Neural crest cell (in vitro differentiated cells): Measurements from ENCODE around the gene DCPS. TPM values are rescaled to one million over a fixed set of nuclear protein-coding genes. Genes with fewer than 3 reads are reported as not detected.
A peak's percentile ranks its signal among the peaks of the same experiment; 100 is the strongest.

Experiments used
- DNase-seq: peaks from one replicate; pipeline ENCODE4 v3.0.0; 2021; ENCODE audit warnings: low read depth, mixed read lengths, low spot score
- H3K27ac Mint-ChIP-seq: one replicate; pipeline ENCODE4 v1.8.0; 2021; ENCODE audit warnings: mild to moderate bottlenecking, mixed read lengths; ENCODE audit not compliant: unreplicated experiment
- H3K27me3 Mint-ChIP-seq: 2 replicates; pipeline ENCODE4 v1.8.0; 2021; ENCODE audit warnings: low read depth, mild to moderate bottlenecking, mixed read lengths
- H3K36me3 Mint-ChIP-seq: 2 replicates; pipeline ENCODE4 v1.8.0; 2021; ENCODE audit warnings: low read depth, mild to moderate bottlenecking, mixed read lengths
- H3K4me1 Mint-ChIP-seq: 2 replicates; pipeline ENCODE4 v1.8.0; 2021; ENCODE audit warnings: mixed read lengths
- H3K4me3 Mint-ChIP-seq: one replicate; pipeline ENCODE4 v1.8.0; 2021; ENCODE audit warnings: mild to moderate bottlenecking, mixed read lengths
- H3K9me3 Mint-ChIP-seq: 2 replicates; pipeline ENCODE4 v1.8.0; 2021; ENCODE audit warnings: mixed read lengths
- total RNA-seq: library from RNA; stranded (reverse); gene quantifications from 2 replicates; pipeline ENCODE4 v1.2.1, GENCODE V29; 2021
- TF ChIP-seq, protein P1 (sequence below): fragments of 200-600 bp; sonication (generic); conservative IDR thresholded peaks from 2 replicates; pipeline ENCODE4 v1.5.0; 2021; ENCODE audit warnings: antibody characterized with exemption, mild to moderate bottlenecking

DCPS gene
- total RNA-seq, 1 donor from 2014 or later: 23.3 TPM

GRCh38 chr11:126340960-126341606 lies 37.2 kb downstream of the DCPS start:
- H3K27ac Mint-ChIP-seq: no peak overlapping the region
- no peaks in the 10 kb centered on the region for H3K9me3 Mint-ChIP-seq
- peaks cover 16% of the 10 kb centered on the region for H3K36me3 Mint-ChIP-seq
- peaks cover 46% of the 10 kb centered on the region for H3K4me1 Mint-ChIP-seq
- no peaks in the 10 kb centered on the region for H3K27me3 Mint-ChIP-seq
- TF ChIP-seq, protein P1, sequence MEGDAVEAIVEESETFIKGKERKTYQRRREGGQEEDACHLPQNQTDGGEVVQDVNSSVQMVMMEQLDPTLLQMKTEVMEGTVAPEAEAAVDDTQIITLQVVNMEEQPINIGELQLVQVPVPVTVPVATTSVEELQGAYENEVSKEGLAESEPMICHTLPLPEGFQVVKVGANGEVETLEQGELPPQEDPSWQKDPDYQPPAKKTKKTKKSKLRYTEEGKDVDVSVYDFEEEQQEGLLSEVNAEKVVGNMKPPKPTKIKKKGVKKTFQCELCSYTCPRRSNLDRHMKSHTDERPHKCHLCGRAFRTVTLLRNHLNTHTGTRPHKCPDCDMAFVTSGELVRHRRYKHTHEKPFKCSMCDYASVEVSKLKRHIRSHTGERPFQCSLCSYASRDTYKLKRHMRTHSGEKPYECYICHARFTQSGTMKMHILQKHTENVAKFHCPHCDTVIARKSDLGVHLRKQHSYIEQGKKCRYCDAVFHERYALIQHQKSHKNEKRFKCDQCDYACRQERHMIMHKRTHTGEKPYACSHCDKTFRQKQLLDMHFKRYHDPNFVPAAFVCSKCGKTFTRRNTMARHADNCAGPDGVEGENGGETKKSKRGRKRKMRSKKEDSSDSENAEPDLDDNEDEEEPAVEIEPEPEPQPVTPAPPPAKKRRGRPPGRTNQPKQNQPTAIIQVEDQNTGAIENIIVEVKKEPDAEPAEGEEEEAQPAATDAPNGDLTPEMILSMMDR: no peak
- H3K4me3 Mint-ChIP-seq: peak overlapping the region; percentile 15
- DNase-seq: no peak

GRCh38 chr11:126341760-126342161 lies 37.9 kb downstream of the DCPS start:
- Mint-ChIP-seq H3K4me1 (peaks cover 43% of the 10 kb centered on the region), H3K27me3 (no peaks in the 10 kb centered on the region), H3K27ac (peak overlapping the region; percentile 76), H3K9me3 (no peaks in the 10 kb centered on the region), H3K36me3 (peaks cover 16% of the 10 kb centered on the region), H3K4me3 (peak overlapping the region; percentile 31)
- TF ChIP-seq, protein P1: no peak
- DNase-seq: no peak

GRCh38 chr11:126343051-126343450 lies 39.2 kb downstream of the DCPS start:
- Mint-ChIP-seq H3K4me3 (no peak overlapping the region), H3K4me1 (peaks cover 39% of the 10 kb centered on the region), H3K36me3 (peaks cover 16% of the 10 kb centered on the region), H3K27me3 (no peaks in the 10 kb centered on the region), H3K27ac (no peak overlapping the region), H3K9me3 (no peaks in the 10 kb centered on the region)
- TF ChIP-seq, protein P1: no peak
- no peak for DNase-seq

GRCh38 chr11:126344141-126345080 lies 40.6 kb downstream of the DCPS start:
- Mint-ChIP-seq H3K27ac (no peak overlapping the region), H3K36me3 (peaks cover 18% of the 10 kb centered on the region), H3K27me3 (no peaks in the 10 kb centered on the region), H3K9me3 (no peaks in the 10 kb centered on the region), H3K4me1 (peaks cover 35% of the 10 kb centered on the region), H3K4me3 (no peak overlapping the region)
- DNase-seq: no peak
- TF ChIP-seq, protein P1: no peak

GRCh38 chr11:126345283-126345682 lies 41.4 kb downstream of the DCPS start:
- Mint-ChIP-seq H3K27ac (no peak overlapping the region), H3K36me3 (peaks cover 18% of the 10 kb centered on the region)

More at GRCh38 chr11:126345283-126345682, 41.4 kb downstream of the DCPS start:
- no peaks in the 10 kb centered on the region for H3K9me3 Mint-ChIP-seq
- H3K4me3 Mint-ChIP-seq: no peak overlapping the region
- TF ChIP-seq, protein P1: no peak
- DNase-seq: no peak
- peaks cover 27% of the 10 kb centered on the region for H3K4me1 Mint-ChIP-seq
- no peaks in the 10 kb centered on the region for H3K27me3 Mint-ChIP-seq
